Neural progenitor cell (in vitro differentiated cells): ENCODE measurements around the gene CNGA1. TPM values are rescaled to one million over a fixed set of nuclear protein-coding genes. Genes with fewer than 3 reads are reported as not detected.

ENCODE experiments used
- DNase-seq: peaks from one replicate; pipeline ENCODE4 v3.0.0-alpha.2; 2016; ENCODE audit warnings: low spot score
- H2AFZ ChIP-seq: fragments of 200-600 bp; sonication (generic); replicated peaks from 2 replicates; pipeline ENCODE4 v1.6.1; 2016; ENCODE audit warnings: antibody characterized with exemption
- H3F3A ChIP-seq: fragments of 200-600 bp; sonication (generic); 2 replicates; pipeline ENCODE4 v1.6.1; 2016; ENCODE audit warnings: antibody characterized with exemption, low read depth
- H3K27ac ChIP-seq: fragments of 200-600 bp; sonication (generic); 2 replicates; pipeline ENCODE4 v1.5.1; 2016; ENCODE audit warnings: mild to moderate bottlenecking
- H3K27me3 ChIP-seq: fragments of 200-600 bp; sonication (generic); 2 replicates; pipeline ENCODE4 v1.6.1; 2016; ENCODE audit warnings: mild to moderate bottlenecking, moderate library complexity
- H3K36me3 ChIP-seq: fragments of 200-600 bp; sonication (generic); 2 replicates; pipeline ENCODE4 v1.5.1; 2016
- H3K4me1 ChIP-seq: fragments of 200-600 bp; sonication (generic); 2 replicates; pipeline ENCODE4 v1.6.1; 2016; ENCODE audit warnings: mixed run types
- H3K4me2 ChIP-seq: fragments of 200-600 bp; sonication (generic); 2 replicates; pipeline ENCODE4 v1.6.1; 2016
- H3K4me3 ChIP-seq: fragments of 200-600 bp; sonication (generic); 2 replicates; pipeline ENCODE4 v1.5.1; 2016
- H3K79me2 ChIP-seq: fragments of 200-600 bp; sonication (generic); 2 replicates; pipeline ENCODE4 v1.6.1; 2016; ENCODE audit warnings: low read depth
- H3K9ac ChIP-seq: fragments of 200-600 bp; sonication (generic); 2 replicates; pipeline ENCODE4 v1.6.1; 2016
- H3K9me3 ChIP-seq: fragments of 200-600 bp; sonication (generic); 2 replicates; pipeline ENCODE4 v1.5.1; 2016; ENCODE audit warnings: low read depth
- H4K20me1 ChIP-seq: fragments of 200-600 bp; sonication (generic); 2 replicates; pipeline ENCODE4 v1.6.1; 2016; ENCODE audit warnings: low read depth
- H3K27ac Mint-ChIP-seq: 3 replicates; pipeline ENCODE4 v1.8.0; 2021; ENCODE audit warnings: mixed read lengths
- H3K27me3 Mint-ChIP-seq: 2 replicates; pipeline ENCODE4 v1.8.0; 2022; ENCODE audit warnings: low read depth, mild to moderate bottlenecking, inconsistent platforms, moderate library complexity, mixed read lengths; ENCODE audit not compliant: insufficient read depth
- H3K36me3 Mint-ChIP-seq: 3 replicates; pipeline ENCODE4 v1.8.0; 2021; ENCODE audit warnings: mixed read lengths
- H3K4me1 Mint-ChIP-seq: 3 replicates; pipeline ENCODE4 v1.8.0; 2021; ENCODE audit warnings: mixed read lengths
- H3K4me3 Mint-ChIP-seq: 3 replicates; pipeline ENCODE4 v1.8.0; 2021; ENCODE audit warnings: mild to moderate bottlenecking, moderate library complexity, mixed read lengths
- H3K9me3 Mint-ChIP-seq: 3 replicates; pipeline ENCODE4 v1.8.0; 2020; ENCODE audit warnings: mixed read lengths
- CTCF ChIP-seq: fragments of 200-600 bp; sonication (generic); IDR thresholded peaks from 2 replicates; pipeline ENCODE4 v1.5.1; 2017; ENCODE audit warnings: antibody characterized with exemption, mild to moderate bottlenecking
- EZH2 ChIP-seq: fragments of 200-600 bp; sonication (generic); IDR thresholded peaks from 2 replicates; pipeline ENCODE4 v1.6.1; 2017; ENCODE audit warnings: antibody characterized with exemption, mild to moderate bottlenecking, moderate library complexity
- EZH2phosphoT487 ChIP-seq: fragments of 200-600 bp; sonication (generic); IDR thresholded peaks from 2 replicates; pipeline ENCODE4 v1.6.1; 2017; ENCODE audit warnings: antibody characterized with exemption
- total RNA-seq: library from RNA; depleted of rRNA; stranded (reverse); fragments of >200 nt; gene quantifications from 2 replicates; pipeline ENCODE4 v1.2.3, GENCODE V29; 2015; ENCODE audit warnings: low replicate concordance

CNGA1 gene
- total RNA-seq, 1 donor from 2014 or later: 0.37 TPM

GRCh38 chr4:48037117-48037462 is 20.6 kb upstream of the CNGA1 start:
- Histone ChIP-seq H3F3A (peaks cover under 1% of the 10 kb centered on the region), H4K20me1 (no peaks in the 10 kb centered on the region), H3K4me2 (no peak overlapping the region), H3K36me3 (no peaks in the 10 kb centered on the region), H3K9me3 (no peaks in the 10 kb centered on the region), H3K9ac (no peak overlapping the region), H2AFZ (no peak overlapping the region), H3K4me1 (peaks cover 6% of the 10 kb centered on the region), H3K27ac (no peak overlapping the region), H3K4me3 (no peak overlapping the region), H3K79me2 (no peaks in the 10 kb centered on the region), H3K27me3 (no peaks in the 10 kb centered on the region)
- H3K27me3 Mint-ChIP-seq: no peaks in the 10 kb centered on the region
- no peak for TF ChIP-seq EZH2
- H3K9me3 Mint-ChIP-seq: no peaks in the 10 kb centered on the region
- no peaks in the 10 kb centered on the region for H3K36me3 Mint-ChIP-seq
- DNase-seq: no peak
- H3K4me3 Mint-ChIP-seq: no peak overlapping the region
- peaks cover 4% of the 10 kb centered on the region for H3K4me1 Mint-ChIP-seq
- H3K27ac Mint-ChIP-seq: no peak overlapping the region

GRCh38 chr4:48035952-48036351 is 19.5 kb upstream of the CNGA1 start:
- H3K27ac Mint-ChIP-seq: no peak overlapping the region
- no peaks in the 10 kb centered on the region for H3K4me1 Mint-ChIP-seq
- no peaks in the 10 kb centered on the region for H4K20me1 ChIP-seq
- no peaks in the 10 kb centered on the region for H3K36me3 ChIP-seq
- no peak for TF ChIP-seq EZH2phosphoT487
- TF ChIP-seq EZH2: no peak
- TF ChIP-seq CTCF: no peak
- H3K4me3 ChIP-seq: no peak overlapping the region
- DNase-seq: no peak
- H3K4me1 ChIP-seq: peaks cover 6% of the 10 kb centered on the region
- no peaks in the 10 kb centered on the region for H3K27me3 ChIP-seq
- H2AFZ ChIP-seq: no peak overlapping the region
- no peaks in the 10 kb centered on the region for H3K79me2 ChIP-seq
- no peaks in the 10 kb centered on the region for H3K27me3 Mint-ChIP-seq
- H3K4me2 ChIP-seq: no peak overlapping the region
- H3K9ac ChIP-seq: no peak overlapping the region
- no peaks in the 10 kb centered on the region for H3K9me3 Mint-ChIP-seq
- H3K4me3 Mint-ChIP-seq: no peak overlapping the region
- no peak overlapping the region for H3K27ac ChIP-seq
- no peaks in the 10 kb centered on the region for H3K36me3 Mint-ChIP-seq
- no peaks in the 10 kb centered on the region for H3K9me3 ChIP-seq
- peaks cover 4% of the 10 kb centered on the region for H3F3A ChIP-seq

GRCh38 chr4:48033825-48034413 is 17.4 kb upstream of the CNGA1 start:
- no peaks in the 10 kb centered on the region for H4K20me1 ChIP-seq
- DNase-seq: peak; percentile 17
- peaks cover 15% of the 10 kb centered on the region for H3F3A ChIP-seq
- H3K36me3 ChIP-seq: no peaks in the 10 kb centered on the region
- TF ChIP-seq EZH2phosphoT487: no peak
- peak; percentile 58 for TF ChIP-seq CTCF
- TF ChIP-seq EZH2: no peak
- H3K27ac ChIP-seq: no peak overlapping the region
- H3K9ac ChIP-seq: no peak overlapping the region
- H3K4me1 ChIP-seq: peaks cover 21% of the 10 kb centered on the region
- Mint-ChIP-seq H3K27ac (no peak overlapping the region), H3K9me3 (no peaks in the 10 kb centered on the region), H3K4me3 (no peak overlapping the region), H3K27me3 (no peaks in the 10 kb centered on the region), H3K4me1 (peaks cover 5% of the 10 kb centered on the region), H3K36me3 (no peaks in the 10 kb centered on the region)
- H3K4me2 ChIP-seq: no peak overlapping the region
- H3K9me3 ChIP-seq: no peaks in the 10 kb centered on the region
- H2AFZ ChIP-seq: no peak overlapping the region
- H3K79me2 ChIP-seq: no peaks in the 10 kb centered on the region
- no peak overlapping the region for H3K4me3 ChIP-seq
- H3K27me3 ChIP-seq: no peaks in the 10 kb centered on the region

GRCh38 chr4:48033412-48033811 is 16.9 kb upstream of the CNGA1 start:
- Histone ChIP-seq H3K27ac (no peak overlapping the region), H3K27me3 (no peaks in the 10 kb centered on the region), H3K9me3 (no peaks in the 10 kb centered on the region), H3K9ac (no peak overlapping the region), H3K79me2 (no peaks in the 10 kb centered on the region), H2AFZ (no peak overlapping the region), H3K4me1 (peaks cover 21% of the 10 kb centered on the region), H3K4me3 (no peak overlapping the region), H3K4me2 (no peak overlapping the region), H3K36me3 (no peaks in the 10 kb centered on the region), H3F3A (peaks cover 15% of the 10 kb centered on the region), H4K20me1 (no peaks in the 10 kb centered on the region)
- H3K27me3 Mint-ChIP-seq: no peaks in the 10 kb centered on the region
- TF ChIP-seq EZH2 (no peak), EZH2phosphoT487 (no peak), CTCF (no peak)
- peaks cover 5% of the 10 kb centered on the region for H3K4me1 Mint-ChIP-seq
- DNase-seq: no peak
- no peaks in the 10 kb centered on the region for H3K36me3 Mint-ChIP-seq
- H3K27ac Mint-ChIP-seq: no peak overlapping the region
- no peak overlapping the region for H3K4me3 Mint-ChIP-seq
- no peaks in the 10 kb centered on the region for H3K9me3 Mint-ChIP-seq
